DMS114 treated with DMSO at 0.1 percent for 48 hours (cell line): Measurements from ENCODE around the gene SATB1.
"Not testable (repeated sequence)": the region's sequence is repeated elsewhere in the genome, so short reads cannot be mapped to it uniquely, and the experiment has no call there.

Experiments used
- DNase-seq: peaks from one replicate; lab custom pipeline; 2025; ENCODE audit not compliant: unreplicated experiment; lab: John Stamatoyannopoulos, UW

Gene SATB1

DNA sequence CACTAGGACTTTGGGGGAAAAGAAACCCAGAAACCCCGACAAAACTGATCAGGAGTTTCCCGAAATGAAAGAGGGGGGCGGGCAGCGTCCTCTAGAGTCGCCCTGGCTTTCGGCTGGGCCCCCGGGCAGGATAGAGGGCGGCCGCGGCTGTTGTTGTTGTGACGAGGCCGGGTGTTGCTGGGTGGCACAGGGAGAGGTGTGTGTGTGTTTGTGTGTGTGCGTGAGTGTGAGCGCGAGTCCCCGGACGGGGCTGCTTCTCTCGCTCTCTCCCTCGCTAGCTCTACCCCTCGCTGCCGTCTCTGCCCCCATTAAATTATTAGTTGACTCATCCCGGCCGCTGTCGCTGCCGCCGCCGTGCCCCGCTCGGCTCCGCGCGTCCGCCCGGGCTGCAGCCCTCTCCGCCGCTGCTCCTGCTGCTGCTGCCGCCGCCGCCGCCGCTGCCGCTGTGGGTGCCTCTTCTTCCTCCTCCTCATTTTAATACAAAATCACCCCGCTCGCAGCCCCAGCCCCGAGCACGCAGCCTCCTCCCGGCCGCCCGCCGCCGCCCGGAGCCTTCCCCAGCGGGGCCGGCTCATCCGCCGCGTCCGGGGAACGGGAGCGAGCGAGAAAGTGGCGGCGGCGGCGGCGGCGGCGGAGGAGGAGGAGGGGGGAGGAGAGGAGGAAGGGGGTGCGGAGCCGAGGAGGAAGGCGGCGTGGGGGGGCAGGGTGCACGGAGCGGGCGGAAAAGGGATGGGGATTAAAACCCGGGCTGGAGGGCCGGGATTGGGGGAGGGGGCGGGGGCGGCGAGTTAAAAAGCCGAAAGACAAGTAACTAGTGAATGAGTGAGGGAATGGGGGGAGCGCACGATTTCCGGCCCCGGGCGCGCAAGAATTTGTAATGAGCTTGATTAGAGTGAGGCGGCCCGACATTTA lies at the start of gene SATB1:
Gene SATB1, minus strand, starts transcription at position 611 of the 912 bp plus-strand sequence. CDS start 4,372 bp downstream, outside the sequence.
- no peak for DNase-seq

DNA sequence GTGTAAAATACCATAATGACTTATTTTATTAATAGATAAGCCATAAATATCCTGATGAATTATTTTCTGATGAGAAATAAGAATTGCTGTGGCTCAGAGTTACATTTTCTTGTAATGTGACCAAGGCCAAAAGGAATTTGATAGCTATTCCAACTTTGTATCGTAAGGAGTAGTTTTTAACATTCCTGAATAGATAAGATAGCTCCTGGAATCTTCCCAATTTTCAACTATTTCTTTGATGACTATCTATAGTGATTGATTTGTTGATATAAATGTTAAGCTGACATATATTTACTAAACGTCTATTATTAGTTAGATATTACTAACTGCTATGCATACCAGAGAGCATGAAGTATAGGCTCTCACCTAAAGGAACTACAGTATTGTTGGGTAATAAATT lies 49.1 kb upstream of the SATB1 start:
- DNase-seq = no peak

- no peak for DNase-seq
These were observed 44.6 kb upstream of the SATB1 start for GRCh38 chr3:18469775-18470174.

- DNase-seq = no peak
These were observed 41.0 kb upstream of the SATB1 start for GRCh38 chr3:18466136-18466535.

GRCh38 chr3:18454766-18455165 lies 29.6 kb upstream of the SATB1 start:
- DNase-seq = no peak

DNA sequence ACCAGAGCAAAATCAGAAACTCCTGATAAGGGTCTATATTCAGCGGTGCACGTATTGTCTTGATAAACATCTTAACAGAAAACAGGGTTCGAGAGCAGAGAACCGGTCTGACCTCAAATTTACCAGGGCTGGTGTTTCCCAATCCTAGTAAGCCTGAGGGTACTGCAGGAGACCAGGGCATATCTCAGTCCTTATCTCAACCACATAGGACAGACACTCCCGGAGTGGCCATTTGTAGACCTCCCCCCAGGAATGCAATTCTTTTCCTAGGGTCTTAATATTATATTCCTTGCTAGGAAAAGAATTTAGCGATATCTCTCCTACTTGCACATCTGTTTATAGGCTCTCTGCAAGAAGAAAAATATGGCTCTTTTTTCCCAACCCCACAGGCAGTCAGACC lies 24.5 kb upstream of the SATB1 start:
- DNase-seq = not testable (repeated sequence)

GRCh38 chr3:18447720-18448119 lies 22.6 kb upstream of the SATB1 start:
- DNase-seq = no peak

GRCh38 chr3:18446149-18446825 lies 21.1 kb upstream of the SATB1 start:
- no peak for DNase-seq

- no peak for DNase-seq
These were observed 20.4 kb upstream of the SATB1 start for GRCh38 chr3:18445401-18446148.

GRCh38 chr3:18444595-18445400 lies 19.7 kb upstream of the SATB1 start:
- DNase-seq = peak; percentile 5

DNA sequence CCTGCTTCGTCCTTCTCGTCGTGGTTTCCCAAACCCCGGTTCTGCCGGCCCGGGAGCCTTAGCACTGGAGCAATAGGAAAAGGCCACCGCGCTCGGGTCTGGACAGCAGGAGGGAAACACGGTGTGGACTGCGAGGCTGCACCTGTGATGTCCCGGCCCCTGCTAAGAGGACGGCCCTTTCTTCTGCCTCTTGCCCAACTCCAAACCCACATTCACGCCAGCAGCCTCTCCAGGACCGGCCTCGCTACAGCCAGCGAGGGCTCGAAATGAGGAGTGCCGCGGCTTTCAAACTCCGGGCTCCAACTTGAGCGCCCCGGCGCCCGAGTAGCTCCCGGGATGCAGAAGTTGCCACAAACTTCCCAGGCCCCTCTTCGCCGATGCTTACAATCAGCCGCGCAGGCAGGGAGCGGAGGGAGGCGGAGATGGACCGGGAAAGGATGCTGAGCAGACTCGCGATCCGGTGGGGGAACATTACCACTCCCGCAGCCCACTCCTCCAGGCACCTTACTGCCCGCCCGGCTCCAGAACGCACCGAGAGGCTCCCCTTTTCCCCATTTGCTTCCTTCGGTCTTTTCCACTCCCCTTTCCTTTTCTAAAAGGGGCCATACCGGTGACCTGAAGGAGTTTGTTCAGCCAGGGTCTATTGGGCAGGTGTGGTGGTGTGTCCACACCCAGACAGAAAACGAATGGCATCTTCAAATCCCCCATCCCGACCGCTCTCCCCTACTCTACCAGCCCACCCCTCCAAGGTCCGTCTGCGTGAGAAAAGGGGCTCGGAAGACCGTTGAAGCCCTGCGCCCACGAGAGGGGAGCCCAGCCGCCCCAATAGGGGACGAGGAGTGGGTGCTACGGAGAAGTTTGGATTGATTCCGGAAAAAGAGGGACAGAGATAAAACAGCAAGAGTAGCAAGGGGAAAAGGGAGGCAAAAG lies 18.8 kb upstream of the SATB1 start:
- no peak for DNase-seq

GRCh38 chr3:18442756-18443664 lies 17.9 kb upstream of the SATB1 start:
- DNase-seq = no peak

GRCh38 chr3:18441551-18441950 lies 16.4 kb upstream of the SATB1 start:
- DNase-seq = no peak

GRCh38 chr3:18440066-18440722 lies 15.1 kb upstream of the SATB1 start:
- no peak for DNase-seq

DNA sequence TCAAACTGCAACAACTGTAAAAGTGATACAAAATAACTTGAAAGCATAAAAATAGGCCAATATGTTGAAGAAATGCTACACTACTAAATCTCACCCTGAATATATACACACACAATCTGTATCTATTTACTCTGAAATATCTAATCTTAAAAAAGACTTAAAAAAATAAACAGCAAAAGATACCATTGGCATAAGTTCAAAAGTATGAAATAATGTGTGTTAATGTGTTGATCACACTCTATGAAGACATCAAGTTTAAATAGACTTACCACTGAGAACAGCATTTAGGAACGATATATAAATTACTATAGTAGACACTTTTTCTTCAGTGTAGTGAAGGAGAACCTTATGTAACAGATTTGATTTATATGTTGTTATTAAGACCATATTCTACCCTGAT lies 14.1 kb upstream of the SATB1 start:
- no peak for DNase-seq

DNA sequence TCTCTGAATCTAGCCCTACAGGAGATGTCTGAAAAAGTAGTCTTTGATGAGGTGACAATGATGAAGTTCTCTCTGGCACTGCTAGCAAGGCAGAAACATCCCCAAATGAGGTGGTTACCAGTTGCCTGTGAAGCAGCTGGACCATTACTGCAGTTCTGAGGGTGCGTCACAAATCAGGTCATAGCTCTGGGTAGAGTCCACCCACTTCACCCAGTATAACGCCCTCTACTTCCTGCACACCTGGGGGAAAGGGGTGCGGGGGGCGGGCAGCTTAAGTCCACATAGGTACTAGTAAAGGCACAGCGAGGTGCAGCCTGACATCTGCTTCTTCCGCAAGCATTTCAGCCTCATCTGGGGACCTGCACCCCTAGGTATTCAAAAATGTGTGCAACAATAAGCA lies 13.4 kb upstream of the SATB1 start:
- no peak for DNase-seq

- DNase-seq = no peak
These were observed 11.1 kb upstream of the SATB1 start for GRCh38 chr3:18436213-18436612.

DNA sequence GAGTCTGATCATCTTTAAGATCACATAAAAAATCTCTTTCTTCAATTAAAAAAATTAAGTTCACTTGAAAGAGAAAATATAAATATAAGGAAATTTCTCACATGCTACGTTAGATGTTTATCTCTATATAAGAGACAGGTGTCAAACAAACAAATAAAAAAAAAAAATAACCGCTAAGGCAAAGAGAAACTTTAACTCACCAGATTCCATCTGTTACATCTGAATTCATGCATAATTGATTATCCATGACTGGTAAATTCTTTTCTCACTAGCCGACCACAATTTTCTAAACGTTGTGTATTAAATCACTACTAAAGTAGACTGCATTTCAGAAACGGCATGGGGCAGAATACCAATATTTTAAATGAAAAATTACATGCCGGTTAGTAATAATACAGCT lies 9.6 kb upstream of the SATB1 start:
- no peak for DNase-seq
